ENCODE results near the gene PMS1.
"Not testable (repeated sequence)": the region's sequence is repeated elsewhere in the genome, so short reads cannot be mapped to it uniquely, and the experiment has no call there.

The PMS1 gene

GRCh38 chr2:189865826-189866225, 81.6 kb downstream of the PMS1 start:
- no peak for DNase-seq (ENCODE audit: low read depth in 2 of 2)

- no peak for DNase-seq (ENCODE audit: low read depth in 2 of 2)
These were observed 82.0 kb downstream of the PMS1 start for GRCh38 chr2:189866296-189866695.

- no peak for DNase-seq (ENCODE audit: low read depth in 2 of 2)
These were observed 84.6 kb downstream of the PMS1 start for GRCh38 chr2:189868896-189869295.

GRCh38 chr2:189870381-189871085, 86.3 kb downstream of the PMS1 start:
- no peak for DNase-seq (ENCODE audit: low read depth in 2 of 2)

GRCh38 chr2:189873696-189874095, 89.4 kb downstream of the PMS1 start:
- DNase-seq (ENCODE audit: low read depth in 2 of 2): no peak

- no peak for DNase-seq (ENCODE audit: low read depth in 2 of 2)
These were observed 90.5 kb downstream of the PMS1 start for GRCh38 chr2:189874586-189875320.

- DNase-seq (ENCODE audit: low read depth in 2 of 2): no peak
These were observed 92.0 kb downstream of the PMS1 start for GRCh38 chr2:189876271-189876670.

- DNase-seq (ENCODE audit: low read depth in 2 of 2): no peak
These were observed 95.4 kb downstream of the PMS1 start for GRCh38 chr2:189879716-189880081.

- DNase-seq (ENCODE audit: low read depth in 2 of 2): no peak
These were observed 96.2 kb downstream of the PMS1 start for GRCh38 chr2:189880429-189880828.

GRCh38 chr2:189880832-189881492, 96.7 kb downstream of the PMS1 start:
- DNase-seq (ENCODE audit: low read depth in 2 of 2): no peak

GRCh38 chr2:189885368-189885767, 101.1 kb downstream of the PMS1 start:
- no peak for DNase-seq (ENCODE audit: low read depth in 2 of 2)

- not testable (repeated sequence) for DNase-seq (ENCODE audit: low read depth in 2 of 2)
These were observed 108.5 kb downstream of the PMS1 start for GRCh38 chr2:189892546-189893294.

GRCh38 chr2:189896809-189897208, 112.6 kb downstream of the PMS1 start:
- no peak for DNase-seq (ENCODE audit: low read depth in 2 of 2)

GRCh38 chr2:189899101-189899500, 114.9 kb downstream of the PMS1 start:
- DNase-seq (ENCODE audit: low read depth in 2 of 2): no peak

GRCh38 chr2:189900726-189901125, 116.5 kb downstream of the PMS1 start:
- DNase-seq (ENCODE audit: low read depth in 2 of 2): no peak

- no peak for DNase-seq (ENCODE audit: low read depth in 2 of 2)
These were observed 117.4 kb downstream of the PMS1 start for GRCh38 chr2:189901664-189902063.

GRCh38 chr2:189913821-189914220, 129.6 kb downstream of the PMS1 start:
- no peak for DNase-seq (ENCODE audit: low read depth in 2 of 2)

GRCh38 chr2:189916651-189917050, 132.4 kb downstream of the PMS1 start:
- DNase-seq (ENCODE audit: low read depth in 2 of 2): no peak

Data from stimulated activated CD8-positive, alpha-beta memory T cell treated with anti-CD3 and anti-CD28 coated beads, Interleukin-15, amount 100 ng/mL, for 48 hours (primary cell).